ENCODE data around the gene CEACAM18. TPM values are rescaled to one million over a fixed set of nuclear protein-coding genes. Genes with fewer than 3 reads are reported as not detected.

The CEACAM18 gene
- total and polyA plus RNA-seq, 10 of the 15 experiments (the other 5 are each of a cell fraction or from before 2014, with no cell fraction given): not detected

DNA sequence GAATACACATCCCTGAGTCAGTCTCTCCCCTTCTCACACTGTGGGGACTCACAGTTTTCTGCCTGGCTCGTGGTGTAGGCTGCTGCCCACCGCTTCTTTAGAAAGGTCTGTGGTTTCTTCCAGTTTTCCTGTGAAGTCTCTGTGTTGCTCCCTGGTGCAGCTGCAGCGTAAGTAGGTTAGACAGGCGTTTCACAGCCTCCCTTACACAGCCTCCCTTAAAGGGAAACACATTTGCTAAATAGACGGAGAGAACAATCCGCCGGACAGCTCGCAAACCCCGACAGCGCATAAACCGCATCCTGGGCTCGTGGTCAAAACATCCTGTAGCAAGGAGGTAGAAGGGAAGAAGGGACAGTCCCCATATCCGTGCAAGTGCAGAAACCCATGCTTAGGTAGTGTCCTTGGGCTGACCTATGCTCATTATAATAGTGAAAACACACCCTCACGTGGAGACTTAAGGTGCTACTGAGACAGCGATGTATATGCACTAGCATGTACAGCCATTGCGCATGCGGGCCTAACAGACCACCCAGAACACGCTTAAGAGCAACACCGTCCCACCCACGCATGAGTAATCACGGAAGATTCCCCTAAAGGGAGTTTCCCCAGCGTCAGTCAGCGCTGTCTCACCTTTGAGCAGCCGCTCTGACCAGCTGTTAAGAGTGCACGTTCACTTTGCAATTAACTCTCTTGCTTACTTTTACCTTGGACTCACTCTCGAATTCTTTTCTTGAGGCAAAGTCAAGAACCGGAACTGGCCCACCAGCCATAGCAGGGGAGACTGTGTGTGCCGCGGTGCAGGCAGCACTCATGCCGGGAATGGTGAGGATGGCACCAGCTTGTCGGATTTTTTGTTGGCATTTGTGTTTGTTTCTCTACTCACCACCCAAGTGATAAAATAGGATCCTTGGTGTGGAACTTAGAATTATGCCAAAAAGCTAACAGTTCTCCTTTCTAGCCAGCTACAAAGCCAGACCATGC is 36.6 kb upstream of the CEACAM18 start (continued):
- TF ChIP-seq HSF1 (IDR thresholded peaks at IDR 0.05; ENCODE audit: low read depth, low read length): no peak
- peak; percentile 82 for TF ChIP-seq TCF3 (IDR thresholded peaks at IDR 0.05; ENCODE audit: borderline replicate concordance, insufficient read depth, low read depth, low read length)
- no peak; the same call in 1 of the 2 replicates for TF ChIP-seq ZBTB40 (IDR thresholded peaks at IDR 0.05; ENCODE audit: borderline replicate concordance)
- peak in 1 of 2 experiments; percentile 18; a peak in 1 of 4 replicates for TF ChIP-seq ETV6 (conservative IDR thresholded peaks at IDR 0.05 in 1 of 2, IDR thresholded peaks at IDR 0.05 in 1 of 2; ENCODE audit: borderline replicate concordance in 1 of 2, low read depth in 1 of 2)
- no peak for TF ChIP-seq STAT1 (conservative IDR thresholded peaks at IDR 0.05)
- TF ChIP-seq POLR2A (IDR thresholded peaks at IDR 0.05; ENCODE audit: low read depth, low read length): no peak
- no peak for TF ChIP-seq MXI1 (IDR thresholded peaks at IDR 0.05; ENCODE audit: low read depth, low read length)
- TF ChIP-seq YY1 (IDR thresholded peaks at IDR 0.05; ENCODE audit: low read depth, low read length): no peak
- no peak for TF ChIP-seq RCOR1 (conservative IDR thresholded peaks at IDR 0.05; ENCODE audit: low read depth, low read length)
- no peak for TF ChIP-seq POLR2AphosphoS2 (IDR thresholded peaks at IDR 0.05; ENCODE audit: low read depth, low read length)
- TF ChIP-seq SUPT20H (IDR thresholded peaks at IDR 0.05; ENCODE audit: borderline replicate concordance, control insufficient read depth, low read depth, low read length): no peak
- peak; percentile 71; the same call in 1 of the 2 replicates for TF ChIP-seq SIN3A (IDR thresholded peaks at IDR 0.05; ENCODE audit: low read depth, low read length)
- TF ChIP-seq, protein P1, sequence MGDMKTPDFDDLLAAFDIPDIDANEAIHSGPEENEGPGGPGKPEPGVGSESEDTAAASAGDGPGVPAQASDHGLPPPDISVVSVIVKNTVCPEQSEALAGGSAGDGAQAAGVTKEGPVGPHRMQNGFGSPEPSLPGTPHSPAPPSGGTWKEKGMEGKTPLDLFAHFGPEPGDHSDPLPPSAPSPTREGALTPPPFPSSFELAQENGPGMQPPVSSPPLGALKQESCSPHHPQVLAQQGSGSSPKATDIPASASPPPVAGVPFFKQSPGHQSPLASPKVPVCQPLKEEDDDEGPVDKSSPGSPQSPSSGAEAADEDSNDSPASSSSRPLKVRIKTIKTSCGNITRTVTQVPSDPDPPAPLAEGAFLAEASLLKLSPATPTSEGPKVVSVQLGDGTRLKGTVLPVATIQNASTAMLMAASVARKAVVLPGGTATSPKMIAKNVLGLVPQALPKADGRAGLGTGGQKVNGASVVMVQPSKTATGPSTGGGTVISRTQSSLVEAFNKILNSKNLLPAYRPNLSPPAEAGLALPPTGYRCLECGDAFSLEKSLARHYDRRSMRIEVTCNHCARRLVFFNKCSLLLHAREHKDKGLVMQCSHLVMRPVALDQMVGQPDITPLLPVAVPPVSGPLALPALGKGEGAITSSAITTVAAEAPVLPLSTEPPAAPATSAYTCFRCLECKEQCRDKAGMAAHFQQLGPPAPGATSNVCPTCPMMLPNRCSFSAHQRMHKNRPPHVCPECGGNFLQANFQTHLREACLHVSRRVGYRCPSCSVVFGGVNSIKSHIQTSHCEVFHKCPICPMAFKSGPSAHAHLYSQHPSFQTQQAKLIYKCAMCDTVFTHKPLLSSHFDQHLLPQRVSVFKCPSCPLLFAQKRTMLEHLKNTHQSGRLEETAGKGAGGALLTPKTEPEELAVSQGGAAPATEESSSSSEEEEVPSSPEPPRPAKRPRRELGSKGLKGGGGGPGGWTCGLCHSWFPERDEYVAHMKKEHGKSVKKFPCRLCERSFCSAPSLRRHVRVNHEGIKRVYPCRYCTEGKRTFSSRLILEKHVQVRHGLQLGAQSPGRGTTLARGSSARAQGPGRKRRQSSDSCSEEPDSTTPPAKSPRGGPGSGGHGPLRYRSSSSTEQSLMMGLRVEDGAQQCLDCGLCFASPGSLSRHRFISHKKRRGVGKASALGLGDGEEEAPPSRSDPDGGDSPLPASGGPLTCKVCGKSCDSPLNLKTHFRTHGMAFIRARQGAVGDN (IDR thresholded peaks at IDR 0.05): no peak
- peak; percentile 67 for TF ChIP-seq FOXM1 (IDR thresholded peaks at IDR 0.05; ENCODE audit: low read depth, low read length)
- no peak for TF ChIP-seq NFXL1 (IDR thresholded peaks at IDR 0.05; ENCODE audit: borderline replicate concordance)
- TF ChIP-seq TAF1 (IDR thresholded peaks at IDR 0.05; ENCODE audit: borderline replicate concordance, low read depth, low read length): no peak

All from GM12878 (cell line).